ENCODE results near the gene RIIAD1.
"Not testable (repeated sequence)": the region's sequence is repeated elsewhere in the genome, so short reads cannot be mapped to it uniquely, and the experiment has no call there.

The RIIAD1 gene

DNA sequence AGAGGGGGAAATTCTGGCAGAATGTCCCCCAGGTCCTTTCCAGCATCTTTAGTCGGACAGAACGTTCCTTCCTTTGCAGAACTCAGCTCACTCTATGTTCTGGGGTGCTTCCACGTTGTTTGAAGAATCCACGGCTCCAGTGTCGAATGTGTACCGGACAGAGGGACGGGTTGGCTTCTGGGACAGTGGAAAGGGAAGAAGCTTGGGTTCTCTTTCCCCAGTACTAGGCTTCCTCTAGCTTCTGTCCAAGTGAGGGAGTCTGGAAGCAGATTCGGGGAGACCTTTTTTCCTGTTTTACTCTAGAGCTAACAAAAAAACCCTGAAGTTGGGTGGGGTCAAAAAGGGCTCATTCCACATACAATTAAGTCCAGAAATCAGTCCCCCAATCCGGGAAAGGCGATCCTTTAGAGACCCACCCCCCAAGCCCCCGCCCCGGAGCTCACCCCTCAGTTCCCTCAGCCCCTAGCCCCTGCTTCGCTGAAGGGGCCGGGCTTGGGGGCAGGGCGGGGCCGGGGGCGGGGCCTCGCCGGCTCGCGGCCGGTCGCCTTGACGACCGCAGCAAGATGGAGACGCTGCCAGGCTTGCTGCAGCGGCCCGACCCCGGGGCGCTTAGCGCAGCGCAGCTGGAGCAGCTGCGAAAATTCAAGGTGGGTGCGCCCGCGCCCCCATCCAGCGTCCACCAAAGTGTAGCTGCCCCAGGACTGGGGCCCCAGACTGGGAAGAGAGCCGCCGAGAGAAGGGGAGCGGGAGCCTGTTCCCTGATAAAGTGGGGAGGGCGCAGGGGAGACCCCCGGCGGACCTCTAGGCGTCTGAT lies at the start of gene RIIAD1:
Gene RIIAD1, plus strand, starts transcription at position 549 of the 814 bp plus-strand sequence. Its CDS starts 15 bp downstream, at position 564.
- peak; percentile 77 for DNase-seq

GRCh38 chr1:151673407-151673806 lies 47.9 kb upstream of the RIIAD1 start:
- no peak for DNase-seq

DNA sequence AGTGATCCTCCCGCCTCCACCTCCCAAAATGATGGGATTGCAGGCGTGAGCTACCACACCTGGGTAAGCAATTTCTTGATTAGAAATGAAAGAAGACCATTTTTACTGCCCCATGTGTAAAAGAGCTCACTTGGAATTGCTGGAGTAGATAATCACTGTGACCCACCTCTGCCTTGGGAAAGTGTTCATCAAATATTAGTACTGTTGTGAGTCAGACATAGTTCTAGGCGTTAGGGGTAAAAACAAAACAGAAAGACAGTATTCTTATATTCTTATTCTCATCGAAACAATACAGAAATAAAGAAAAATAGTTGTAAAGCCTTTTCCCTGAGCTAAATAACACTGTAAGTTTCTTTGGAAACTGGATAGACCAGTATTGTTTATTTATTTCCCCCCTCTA lies 40.9 kb upstream of the RIIAD1 start:
- DNase-seq, result no peak

GRCh38 chr1:151680826-151681225 lies 40.5 kb upstream of the RIIAD1 start:
- DNase-seq, result no peak

DNA sequence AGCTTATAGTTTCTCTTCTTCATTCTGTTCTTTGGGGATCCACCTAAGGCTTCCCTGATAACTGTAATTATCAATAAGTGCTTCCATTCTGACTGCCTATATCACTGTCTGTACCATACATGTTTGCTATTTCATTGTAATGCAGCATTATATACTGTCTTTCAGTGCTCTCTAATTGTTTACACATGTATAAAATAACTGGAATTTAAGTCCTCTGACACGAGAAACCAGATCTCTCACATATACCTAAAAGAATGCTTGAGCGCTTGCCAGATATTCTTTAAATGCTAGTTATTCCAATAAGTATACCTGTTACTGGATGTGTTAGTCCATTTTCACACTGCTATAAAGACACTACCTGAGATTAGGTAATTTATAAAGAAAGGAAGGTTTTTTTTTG lies 39.4 kb upstream of the RIIAD1 start:
- no peak for DNase-seq

GRCh38 chr1:151682901-151683300 lies 38.4 kb upstream of the RIIAD1 start:
- DNase-seq, result not testable (repeated sequence)

DNA sequence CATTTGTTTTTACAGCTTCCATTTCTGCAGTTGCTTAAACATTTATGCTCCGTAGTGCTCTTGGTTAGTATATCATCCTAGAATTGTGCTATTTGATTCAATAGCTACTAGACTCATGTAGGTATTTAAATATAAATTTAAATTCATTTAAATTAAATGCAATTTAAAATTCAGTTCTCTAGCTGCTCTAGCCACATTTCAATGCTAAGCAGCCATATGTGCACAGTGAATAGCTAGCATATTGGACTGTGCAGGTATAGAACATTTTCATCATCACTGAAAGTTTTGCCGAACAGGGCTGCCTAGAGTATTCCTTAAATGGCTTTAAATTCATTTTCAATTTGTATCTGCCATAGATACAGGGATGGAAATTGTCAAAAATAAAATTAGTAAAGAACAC lies 37.2 kb upstream of the RIIAD1 start:
- DNase-seq, result no peak

DNA sequence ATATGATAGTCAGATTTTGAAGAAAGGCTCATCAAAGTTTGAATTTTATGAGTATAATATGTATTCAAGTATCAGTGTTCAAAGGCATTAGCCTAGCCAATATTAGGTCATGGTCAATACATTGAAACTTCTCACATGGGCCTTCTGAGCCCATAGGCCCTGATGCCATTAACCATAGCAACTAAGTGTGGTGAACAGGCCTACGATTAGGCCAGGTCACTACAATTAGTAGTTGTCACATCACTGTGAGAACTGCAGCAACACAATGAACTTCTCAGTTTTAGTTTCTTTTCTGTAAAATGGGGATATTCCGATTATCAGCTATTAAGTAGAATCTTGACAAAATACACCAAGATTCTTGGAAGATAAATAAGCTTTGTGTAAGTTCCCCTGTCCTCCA lies 34.8 kb upstream of the RIIAD1 start:
- no peak for DNase-seq

DNA sequence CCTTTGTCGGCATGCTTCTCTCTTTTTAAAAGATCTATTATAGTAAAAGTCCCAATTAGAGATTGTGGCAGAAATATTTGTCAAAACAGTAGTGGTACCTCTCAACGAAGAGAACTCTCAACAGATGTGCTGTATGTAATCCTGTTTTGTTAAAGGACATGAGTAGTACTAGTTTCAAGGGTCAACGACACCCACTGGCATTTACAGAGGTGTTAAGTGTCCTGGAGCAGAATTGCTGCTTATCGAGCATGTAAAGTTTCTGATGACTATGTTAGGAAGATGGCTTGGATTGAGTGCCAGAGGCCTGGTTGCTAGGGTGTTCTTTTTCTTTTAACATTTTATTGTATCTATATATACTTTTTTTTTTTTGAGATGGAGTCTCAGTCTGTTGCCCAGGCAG lies 31.8 kb upstream of the RIIAD1 start:
- no peak for DNase-seq

DNA sequence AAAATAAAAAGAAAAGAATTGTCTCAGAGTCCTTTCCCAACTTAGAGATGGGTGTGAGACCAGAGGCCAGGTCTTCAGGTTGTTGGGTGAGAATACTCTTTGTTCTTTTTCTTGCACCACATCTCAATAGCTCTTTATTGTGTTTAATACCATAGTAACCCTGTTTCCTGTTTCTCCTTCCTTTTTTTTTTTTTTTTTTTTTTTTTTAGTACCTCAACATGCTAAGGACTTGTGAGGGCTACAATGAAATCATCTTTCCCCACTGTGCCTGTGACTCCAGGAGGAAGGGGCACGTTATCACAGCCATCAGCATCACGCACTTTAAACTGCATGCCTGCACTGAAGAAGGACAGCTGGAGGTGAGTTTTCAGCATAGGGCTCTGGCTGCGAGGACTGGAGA lies 29.1 kb upstream of the RIIAD1 start:
- no peak for DNase-seq

DNA sequence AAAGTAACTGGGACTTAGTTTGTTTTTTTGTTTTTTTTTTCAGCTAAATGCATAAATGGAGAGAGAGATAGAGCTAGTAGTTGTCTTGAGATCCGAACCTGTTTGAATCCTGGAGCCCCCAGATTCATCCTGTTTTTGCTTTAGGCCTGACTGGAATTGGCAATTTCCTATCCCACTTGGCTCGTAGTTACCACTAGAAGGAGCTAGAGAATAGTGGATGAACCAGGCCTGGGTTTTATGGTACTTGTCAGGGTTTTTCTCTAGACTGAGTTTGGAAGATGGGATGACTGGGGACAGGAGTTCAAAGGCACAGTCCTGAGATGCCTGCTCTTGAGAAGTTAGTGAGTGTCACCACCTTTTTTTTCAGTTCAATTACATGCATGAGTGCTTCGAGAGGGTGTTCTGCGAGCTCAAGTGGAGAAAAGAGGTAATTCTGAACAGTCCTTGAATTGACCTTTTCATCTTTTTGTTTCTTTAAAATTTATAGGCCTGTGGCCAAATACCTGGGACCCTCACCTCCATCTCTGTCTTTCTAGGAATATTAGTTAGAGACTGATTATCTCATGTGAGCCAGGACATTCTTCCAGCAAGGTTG lies 28.2 kb upstream of the RIIAD1 start:
- DNase-seq, result no peak

DNA sequence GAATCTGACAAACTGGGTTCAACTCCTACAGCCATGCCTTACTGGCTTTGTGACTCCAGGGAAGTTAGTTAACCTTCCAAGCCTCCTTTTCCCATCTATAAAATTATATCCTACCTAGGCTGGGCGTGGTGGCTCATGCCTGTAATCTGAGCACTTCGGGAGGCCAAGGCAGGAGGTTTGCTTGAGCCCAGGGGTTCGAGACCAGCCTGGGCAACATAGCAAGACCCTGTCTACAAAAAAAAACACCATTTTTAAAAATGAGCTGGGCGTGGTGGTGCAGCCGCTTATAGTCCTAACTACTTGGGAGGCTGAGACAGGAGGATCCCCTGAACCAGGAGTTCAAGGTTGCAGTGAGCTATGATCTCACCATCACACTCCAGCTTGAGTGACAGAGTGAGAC lies 19.8 kb upstream of the RIIAD1 start:
- DNase-seq, result no peak

GRCh38 chr1:151702936-151703335 lies 18.4 kb upstream of the RIIAD1 start:
- no peak for DNase-seq

DNA sequence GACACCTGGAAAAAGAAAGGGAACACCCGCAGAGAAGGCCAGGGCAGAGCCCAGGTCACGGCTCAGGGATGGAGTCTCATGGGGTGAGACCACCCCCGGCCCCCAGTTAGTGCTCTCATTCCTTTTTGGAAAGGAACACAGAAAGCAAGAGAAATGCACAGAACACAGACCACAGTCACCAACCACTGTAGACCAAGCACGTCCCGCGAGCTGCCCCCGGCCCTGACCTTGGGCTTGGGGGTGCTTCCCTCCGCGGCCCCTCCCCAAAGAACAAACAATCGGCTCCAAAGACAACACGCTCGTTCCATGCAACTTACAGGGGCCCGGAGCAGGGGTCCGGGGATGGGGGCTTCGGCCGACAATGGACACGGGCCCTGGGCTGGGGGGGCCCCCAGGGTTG lies 17.5 kb upstream of the RIIAD1 start:
- DNase-seq, result no peak

DNA sequence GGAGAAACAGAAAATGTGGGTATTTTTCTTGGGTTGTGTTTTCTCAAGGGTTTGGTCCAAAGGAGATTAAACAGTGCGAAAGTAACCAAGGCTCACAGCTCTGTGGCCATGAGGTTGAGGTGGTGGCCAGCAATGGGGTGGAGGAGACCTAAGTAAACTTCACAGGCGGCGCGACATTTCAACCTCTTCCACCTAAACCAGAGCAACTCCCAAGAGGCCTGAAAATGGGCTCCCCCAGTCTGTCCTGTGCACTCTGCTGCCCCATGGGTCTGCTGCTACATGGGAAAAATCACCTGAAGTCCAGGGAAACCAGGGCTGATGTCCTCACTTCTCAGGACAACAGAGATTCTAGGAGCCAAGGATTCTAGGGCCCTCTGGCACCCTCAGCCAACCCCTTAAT lies 17.1 kb upstream of the RIIAD1 start:
- no peak for DNase-seq

DNA sequence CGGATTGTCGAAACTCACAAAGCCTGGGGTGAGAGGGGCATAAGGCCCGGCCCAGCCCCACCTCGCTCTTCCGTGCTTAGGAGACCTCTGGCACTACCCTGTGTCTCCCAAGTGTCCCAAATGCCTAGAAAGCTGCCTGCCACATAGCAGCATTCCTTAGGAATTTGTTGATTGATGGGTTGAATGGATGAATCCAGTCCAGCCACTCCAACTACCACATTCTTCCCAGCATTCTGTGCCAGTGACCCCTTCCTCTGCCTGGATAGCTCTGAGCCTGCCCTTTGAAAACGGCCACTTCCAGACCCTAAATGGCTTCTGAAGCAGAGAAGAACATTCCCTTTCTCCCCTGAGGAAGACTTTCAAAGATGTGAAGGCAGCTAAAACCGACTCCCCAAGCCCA lies 16.2 kb upstream of the RIIAD1 start:
- no peak for DNase-seq

GRCh38 chr1:151705753-151706463 lies 15.4 kb upstream of the RIIAD1 start:
- no peak for DNase-seq

DNA sequence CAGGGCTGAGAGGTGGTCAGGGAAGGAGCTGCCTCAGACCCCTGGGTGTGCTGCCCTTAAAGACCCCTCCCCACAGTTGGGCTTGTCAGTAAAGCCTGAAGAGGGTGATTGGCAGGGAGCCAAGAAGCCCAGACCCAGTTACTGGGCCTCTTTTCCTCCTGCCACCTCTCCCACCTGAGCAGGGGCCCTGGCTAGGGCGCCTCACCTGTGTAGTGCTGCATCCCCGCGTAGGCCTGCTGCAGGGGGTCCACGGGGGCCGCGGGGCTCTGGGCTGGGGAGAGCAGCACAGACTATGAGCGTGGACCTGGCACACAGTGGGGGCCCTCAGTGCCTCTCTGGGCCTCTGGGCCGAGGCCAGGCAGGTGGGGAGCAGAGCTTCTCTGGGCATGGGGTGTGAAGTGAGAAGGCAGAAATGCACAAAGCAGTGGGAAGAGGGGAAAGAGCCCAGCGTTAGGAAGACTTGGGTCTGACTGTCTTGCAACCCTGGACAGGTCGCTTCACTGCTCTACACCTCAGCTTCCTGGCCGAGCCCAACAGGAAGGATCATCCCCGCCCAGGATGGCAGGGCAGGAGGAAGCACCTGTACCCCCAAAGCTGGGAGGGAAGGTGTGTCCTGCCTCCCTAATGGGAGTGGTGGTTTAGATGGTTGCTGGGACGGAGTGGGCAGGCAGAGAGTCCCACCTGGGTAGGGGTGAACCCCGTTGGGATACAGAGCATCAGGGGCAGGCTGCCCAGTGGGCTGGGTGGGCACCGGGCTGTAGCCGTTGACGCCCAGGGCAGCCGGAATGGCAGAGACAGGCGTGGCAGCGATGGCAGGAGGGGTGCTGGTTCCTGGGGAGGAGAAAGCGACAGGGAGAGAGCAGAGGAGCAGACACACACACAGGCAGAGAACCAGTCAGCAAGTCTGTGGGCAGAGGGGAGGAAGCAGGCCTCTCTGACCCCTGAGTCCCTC lies 14.6 kb upstream of the RIIAD1 start:
- no peak for DNase-seq

GRCh38 chr1:151707541-151708065 lies 13.7 kb upstream of the RIIAD1 start:
- DNase-seq, result no peak

DNA sequence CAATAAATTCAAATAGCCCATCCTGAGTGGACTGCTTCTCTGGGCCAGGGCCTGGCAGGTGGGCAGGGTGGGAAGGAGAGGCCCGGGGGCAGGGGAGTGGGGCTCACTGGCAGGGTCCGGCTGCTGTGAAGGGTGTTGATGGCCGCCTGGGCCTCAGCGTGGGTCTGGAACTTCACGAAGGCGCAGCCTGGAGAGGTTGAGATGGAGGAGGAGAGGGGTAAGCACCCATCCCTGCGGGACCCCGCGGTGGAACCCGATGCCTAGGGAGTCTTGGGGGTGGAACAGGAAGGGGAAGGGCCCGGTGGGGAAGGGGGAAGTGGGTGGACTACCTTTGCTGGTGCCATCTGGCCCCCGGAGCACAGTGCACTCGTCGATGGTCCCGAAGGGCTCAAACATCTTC lies 12.4 kb upstream of the RIIAD1 start:
- no peak for DNase-seq

DNA sequence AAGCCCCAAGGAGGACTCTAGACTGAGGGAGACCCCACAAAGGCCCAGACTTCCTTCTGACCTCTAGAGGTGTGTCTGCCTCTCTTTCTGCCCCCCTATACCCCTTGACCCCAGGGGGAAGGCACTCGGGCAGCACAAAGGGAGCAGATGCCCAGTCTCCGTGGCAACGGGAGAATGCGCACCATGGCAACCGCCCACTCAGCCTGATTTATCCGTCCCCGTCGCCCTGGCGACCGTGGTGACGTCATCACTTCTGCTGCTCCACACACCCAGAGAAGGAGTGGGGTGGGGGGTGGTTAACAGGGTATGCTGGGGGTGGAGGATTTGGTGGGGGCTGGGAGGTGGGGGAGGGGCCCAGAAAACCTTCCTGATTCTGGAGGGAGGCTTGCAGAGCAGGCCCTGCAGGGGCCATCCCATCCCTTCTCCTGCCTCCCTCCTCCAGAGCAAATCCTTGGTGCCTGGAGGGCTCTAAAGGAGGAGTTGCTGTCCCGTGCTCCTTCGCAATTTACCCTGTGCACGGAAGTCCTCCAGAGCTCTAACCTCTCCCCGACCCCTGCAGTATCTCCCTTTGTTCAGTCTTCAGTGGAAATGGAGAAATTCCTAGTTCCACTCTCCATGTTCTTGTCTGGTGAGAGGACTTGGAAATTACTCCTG lies 11.0 kb upstream of the RIIAD1 start:
- peak; percentile 75 for DNase-seq
